ENCODE measurements around the gene KANTR. TPM values are rescaled to one million over a fixed set of nuclear protein-coding genes. Genes with fewer than 3 reads are reported as not detected.
A peak's percentile ranks its signal among the peaks of the same experiment; 100 is the strongest.

Gene KANTR
- total RNA-seq, 3 donors from 2014 or later, result 10.5 to 18.5 (median 15.7) TPM

DNA sequence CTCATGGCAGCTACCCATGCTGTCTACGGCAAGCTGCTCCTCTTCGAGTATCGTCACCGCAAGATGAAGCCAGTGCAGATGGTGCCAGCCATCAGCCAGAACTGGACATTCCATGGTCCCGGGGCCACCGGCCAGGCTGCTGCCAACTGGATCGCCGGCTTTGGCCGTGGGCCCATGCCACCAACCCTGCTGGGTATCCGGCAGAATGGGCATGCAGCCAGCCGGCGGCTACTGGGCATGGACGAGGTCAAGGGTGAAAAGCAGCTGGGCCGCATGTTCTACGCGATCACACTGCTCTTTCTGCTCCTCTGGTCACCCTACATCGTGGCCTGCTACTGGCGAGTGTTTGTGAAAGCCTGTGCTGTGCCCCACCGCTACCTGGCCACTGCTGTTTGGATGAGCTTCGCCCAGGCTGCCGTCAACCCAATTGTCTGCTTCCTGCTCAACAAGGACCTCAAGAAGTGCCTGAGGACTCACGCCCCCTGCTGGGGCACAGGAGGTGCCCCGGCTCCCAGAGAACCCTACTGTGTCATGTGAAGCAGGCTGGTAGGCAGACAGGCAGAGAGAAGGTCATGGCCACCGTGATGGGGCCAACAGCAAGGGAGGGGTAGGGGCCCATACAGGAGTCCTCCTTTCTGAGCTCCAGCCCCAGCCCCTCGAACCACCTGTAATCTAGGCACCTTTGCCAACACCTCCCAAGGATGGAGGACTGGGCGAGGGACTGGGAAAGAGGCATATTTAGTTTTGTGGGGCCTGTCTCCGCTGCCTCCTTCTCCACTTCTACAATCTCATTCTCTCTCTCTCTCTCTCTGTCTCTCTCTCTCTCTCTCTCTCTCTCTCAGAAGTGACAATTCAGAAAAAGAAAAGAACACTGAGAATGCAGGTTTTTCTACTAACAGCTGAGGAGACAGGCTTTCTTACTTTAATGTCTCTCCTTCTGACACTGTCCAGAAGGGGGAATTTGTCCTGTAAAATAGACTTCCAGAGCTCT, 16.4 kb upstream of the KANTR start:
- Histone ChIP-seq H3K4me3 (no peak overlapping the region), H3K36me3 (ENCODE audit: low read depth) (no peaks in the 10 kb centered on the region), H3K9me3 (no peaks in the 10 kb centered on the region), H3K4me1 (ENCODE audit: low read depth) (no peaks in the 10 kb centered on the region)
- no peak for DNase-seq
- no peak for TF ChIP-seq CTCF (IDR thresholded peaks at IDR 0.05)
- intact Hi-C loops (cut with DNase I, micrococcal nuclease), result no loop called here
- ATAC-seq, result no peak

GRCh38 chrX:53078943-53079342, 15.0 kb upstream of the KANTR start:
- ATAC-seq (no peak), DNase-seq (no peak)
- Histone ChIP-seq H3K36me3 (ENCODE audit: low read depth) (no peaks in the 10 kb centered on the region), H3K4me3 (no peak overlapping the region), H3K4me1 (ENCODE audit: low read depth) (no peaks in the 10 kb centered on the region), H3K9me3 (no peaks in the 10 kb centered on the region)
- no peak for TF ChIP-seq CTCF (IDR thresholded peaks at IDR 0.05)
- intact Hi-C loops (cut with DNase I, micrococcal nuclease), result no loop called here

- Histone ChIP-seq H3K4me1 (ENCODE audit: low read depth) (no peaks in the 10 kb centered on the region), H3K9me3 (no peaks in the 10 kb centered on the region), H3K4me3 (no peak overlapping the region), H3K36me3 (ENCODE audit: low read depth) (no peaks in the 10 kb centered on the region)
- TF ChIP-seq CTCF (IDR thresholded peaks at IDR 0.05), result no peak
- intact Hi-C loops (cut with DNase I, micrococcal nuclease), result no loop called here
- DNase-seq (no peak), ATAC-seq (no peak)
Measured at GRCh38 chrX:53080628-53081580, 13.0 kb upstream of the KANTR start.

DNA sequence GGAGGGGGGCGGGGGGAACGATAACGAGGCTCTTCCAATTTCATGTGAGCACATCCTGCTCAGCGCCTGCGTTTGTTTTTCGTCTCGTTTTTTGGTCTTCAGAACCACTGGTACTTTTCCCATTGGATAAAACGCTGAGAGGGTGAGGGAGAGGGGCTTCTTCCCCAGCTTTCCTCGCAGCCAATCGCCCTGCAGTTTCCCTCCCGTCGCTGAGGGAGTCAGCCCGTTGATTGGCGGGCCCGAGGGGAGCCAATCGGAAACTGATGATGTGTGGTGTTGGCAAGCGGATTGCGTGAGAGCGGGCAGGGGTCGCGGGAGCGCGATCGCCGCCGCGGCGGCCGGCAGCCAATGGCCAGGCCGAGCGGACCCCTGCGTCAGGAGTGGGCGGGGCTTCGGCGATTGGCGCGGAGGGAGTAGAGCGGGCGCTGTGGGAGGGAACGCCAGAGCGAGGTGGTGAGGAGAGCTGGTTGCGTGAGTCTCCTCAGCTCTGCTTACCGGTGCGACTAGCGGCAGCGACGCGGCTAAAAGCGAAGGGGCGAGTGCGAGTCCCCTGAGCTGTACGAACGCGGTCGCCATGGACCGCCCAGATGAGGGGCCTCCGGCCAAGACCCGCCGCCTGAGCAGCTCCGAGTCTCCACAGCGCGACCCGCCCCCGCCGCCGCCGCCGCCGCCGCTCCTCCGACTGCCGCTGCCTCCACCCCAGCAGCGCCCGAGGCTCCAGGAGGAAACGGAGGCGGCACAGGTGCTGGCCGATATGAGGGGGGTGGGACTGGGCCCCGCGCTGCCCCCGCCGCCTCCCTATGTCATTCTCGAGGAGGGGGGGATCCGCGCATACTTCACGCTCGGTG, 11.8 kb upstream of the KANTR start, which contains the start of gene TSPYL2:
Gene TSPYL2, plus strand, starts transcription at position 443 of the 848 bp plus-strand sequence. Its CDS starts 132 bp downstream, at position 575.
- DNase-seq (peak; percentile 87 to 95 (median 93)), ATAC-seq (peak; percentile 97)
- H3K4me1 ChIP-seq (ENCODE audit: low read depth), result no peaks in the 10 kb centered on the region
- H3K9me3 ChIP-seq, result no peaks in the 10 kb centered on the region
- no peaks in the 10 kb centered on the region for H3K36me3 ChIP-seq (ENCODE audit: low read depth)
- peak within 1 kb of the TSS; percentile 24 for H3K4me3 ChIP-seq
- no peak for TF ChIP-seq CTCF (IDR thresholded peaks at IDR 0.05)
- intact Hi-C loops (cut with DNase I, micrococcal nuclease), result no loop called here
